ENCODE results near the gene PIK3C2A. TPM values are rescaled to one million over a fixed set of nuclear protein-coding genes. Genes with fewer than 3 reads are reported as not detected.

PIK3C2A gene
- total and polyA plus RNA-seq, 2 of the 13 experiments (the other 11 are each of a cell fraction or from before 2014, with no cell fraction given): 27.5 to 49.9 TPM

DNA sequence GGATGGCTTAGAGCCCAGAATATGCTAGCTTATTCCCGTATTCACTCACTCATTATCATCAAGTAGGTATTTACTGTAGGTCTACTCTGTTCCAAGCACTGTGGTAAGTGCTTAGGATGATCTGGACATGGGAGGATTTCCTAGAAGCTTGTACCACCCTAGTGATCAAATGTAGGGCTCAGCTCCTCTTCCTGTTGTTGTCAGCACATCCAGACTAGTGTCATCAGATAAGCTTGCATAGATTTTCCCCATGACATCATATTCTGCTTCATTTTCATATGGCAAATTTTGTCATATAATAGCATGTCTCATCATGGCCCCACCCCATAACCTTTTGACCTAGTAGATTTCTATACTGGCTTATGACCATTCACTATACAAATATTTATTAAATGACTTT, 49.4 kb upstream of the PIK3C2A start (continued):
- TF ChIP-seq NRL (CRISPR knock-in tag; IDR thresholded peaks at IDR 0.05; ENCODE audit: borderline replicate concordance): no peak

DNA sequence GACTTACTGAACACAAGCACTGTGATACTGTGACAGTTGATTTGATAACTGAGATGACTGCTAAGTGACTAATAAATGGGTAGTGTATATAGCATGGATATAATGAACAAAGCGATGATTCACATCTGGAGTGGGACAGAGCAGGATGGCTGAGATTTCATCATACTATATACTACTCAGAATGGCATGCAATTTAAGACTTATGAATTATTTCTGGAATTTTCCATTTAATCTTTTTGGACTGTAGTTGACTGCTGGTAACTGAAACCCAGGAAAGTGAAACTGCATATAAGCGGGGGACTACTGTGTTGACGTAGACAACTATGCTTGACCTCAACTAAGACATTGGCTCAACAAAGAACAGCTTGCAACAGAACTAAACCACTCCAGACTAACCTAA, 48.7 kb upstream of the PIK3C2A start:
- ChIA-PET CTCF (ENCODE audit: low intra/inter-chr PET ratio, low total read pairs) (no interaction called here), POLR2A (no interaction called here)
- FAIRE-seq: no peak
- Histone ChIP-seq H4K20me1 (ENCODE audit: insufficient read depth, low read length) (no peaks in the 10 kb centered on the region), H3K9ac (ENCODE audit: insufficient read depth, low read depth, low read length) (no peak overlapping the region), H3K36me3 (replicated peaks in 1 of 2; ENCODE audit: control insufficient read depth in 1 of 2, insufficient read depth in 2 of 2, low read length in 2 of 2) (no peaks in the 10 kb centered on the region), H3K4me2 (ENCODE audit: low read depth, low read length) (peak overlapping the region; percentile 39; the same call in 1 of the 2 replicates), H3K79me2 (ENCODE audit: insufficient read depth, low read length) (no peaks in the 10 kb centered on the region), H3K27ac (ENCODE audit: extremely low read length, insufficient read depth, low read length) (no peak overlapping the region), H3K27me3 (ENCODE audit: control insufficient read depth in 1 of 2, insufficient read depth in 2 of 2, low read length in 2 of 2) (no peaks in the 10 kb centered on the region; a peak in 1 of 5 replicates), H3K4me1 (ENCODE audit: insufficient read depth, low read length) (peaks cover 23% of the 10 kb centered on the region), H2AFZ (ENCODE audit: low read length) (no peak overlapping the region), H3K9me3 (ENCODE audit: low read length) (no peaks in the 10 kb centered on the region), H3K4me3 (replicated peaks in 1 of 3; ENCODE audit: insufficient read depth in 1 of 3, low read depth in 2 of 3, low read length in 3 of 3) (no peak overlapping the region)
- WGBS (ENCODE audit: low lambda C conversion rate): 32% methylated on average over 3 of the region's 3 CpGs
- DNase-seq (ENCODE audit: low spot score): no peak
- intact Hi-C loops (cut with micrococcal nuclease; ENCODE audit: unreplicated experiment): no loop called here
- no peak for ATAC-seq
- in situ Hi-C loops (cut with HindIII; ENCODE audit: extremely low pct_ligation_motif_present, low pct_unique_long_range_greater_than_20kb): loop anchor here (25.0 kb wide), 1 partner anchor 144 kb away; no protein-coding TSS in a partner anchor
- no peak for TF ChIP-seq ZNF7 (CRISPR knock-in tag; IDR thresholded peaks at IDR 0.05)
- no peak for TF ChIP-seq ZNF570 (CRISPR knock-in tag; IDR thresholded peaks at IDR 0.05; ENCODE audit: borderline replicate concordance)
- TF ChIP-seq ZNF839 (CRISPR knock-in tag; IDR thresholded peaks at IDR 0.05; ENCODE audit: borderline replicate concordance): no peak
- TF ChIP-seq NFE2L1 (CRISPR knock-in tag; IDR thresholded peaks at IDR 0.05; ENCODE audit: borderline replicate concordance): no peak
- TF ChIP-seq ZNF101 (CRISPR knock-in tag; IDR thresholded peaks at IDR 0.05; ENCODE audit: borderline replicate concordance, low read depth): no peak
- TF ChIP-seq ZNF496 (CRISPR knock-in tag; IDR thresholded peaks at IDR 0.05; ENCODE audit: insufficient replicate concordance): no peak
- TF ChIP-seq RARG (CRISPR knock-in tag; IDR thresholded peaks at IDR 0.05; ENCODE audit: low read depth): no peak
- no peak for TF ChIP-seq HOXD1 (CRISPR knock-in tag; IDR thresholded peaks at IDR 0.05)
- no peak for TF ChIP-seq ZBTB1 (CRISPR knock-in tag; IDR thresholded peaks at IDR 0.05; ENCODE audit: borderline replicate concordance)
- TF ChIP-seq KDM3A (CRISPR knock-in tag; IDR thresholded peaks at IDR 0.05; ENCODE audit: low read depth): no peak
- TF ChIP-seq ZNF24 (IDR thresholded peaks at IDR 0.05): no peak
- TF ChIP-seq CAMTA2 (CRISPR knock-in tag; IDR thresholded peaks at IDR 0.05; ENCODE audit: borderline replicate concordance): no peak
- TF ChIP-seq ELF4 (CRISPR knock-in tag; IDR thresholded peaks at IDR 0.05; ENCODE audit: borderline replicate concordance): no peak
- TF ChIP-seq HIVEP1 (CRISPR knock-in tag; IDR thresholded peaks at IDR 0.05): no peak
- TF ChIP-seq FIP1L1 (IDR thresholded peaks at IDR 0.05; ENCODE audit: borderline replicate concordance, insufficient read depth, low read depth, low read length): no peak
- TF ChIP-seq, protein P1, sequence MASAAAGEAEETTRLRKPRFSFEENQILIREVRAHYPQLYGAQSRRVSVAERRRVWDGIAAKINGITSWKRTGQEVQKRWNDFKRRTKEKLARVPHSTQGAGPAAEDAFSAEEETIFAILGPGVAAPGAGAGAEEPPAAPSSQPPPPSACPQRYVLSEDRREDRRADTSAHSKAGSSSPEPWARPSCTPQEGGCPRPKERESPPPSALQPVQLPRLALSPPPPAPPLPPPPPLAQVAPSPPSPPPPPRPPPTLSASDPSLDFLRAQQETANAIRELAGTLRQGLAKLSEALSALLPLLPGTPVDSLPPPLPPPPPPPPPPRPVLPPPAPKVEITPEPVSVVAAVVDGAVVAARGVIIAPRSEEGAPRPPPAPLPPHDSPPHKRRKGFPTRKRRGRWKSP (CRISPR knock-in tag; IDR thresholded peaks at IDR 0.05): no peak
- no TSS peak for BruUV-seq (replicated peaks)

Measured in HepG2 (cell line).